GM18507 (cell line): ENCODE measurements around the gene TANK.
"Not testable (repeated sequence)": the region's sequence is repeated elsewhere in the genome, so short reads cannot be mapped to it uniquely, and the experiment has no call there.

Experiments
- DNase-seq: peaks from one replicate; pipeline ENCODE4 v3.0.0; 2011; ENCODE audit warnings: low read depth; ENCODE audit not compliant: insufficient read length; ENCODE audit errors: extremely low spot score
- FAIRE-seq: peaks from 2 replicates; lab custom pipeline; 2011; peaks lifted over from hg19 to GRCh38; lab: Jason Lieb, UNC

Gene TANK

DNA sequence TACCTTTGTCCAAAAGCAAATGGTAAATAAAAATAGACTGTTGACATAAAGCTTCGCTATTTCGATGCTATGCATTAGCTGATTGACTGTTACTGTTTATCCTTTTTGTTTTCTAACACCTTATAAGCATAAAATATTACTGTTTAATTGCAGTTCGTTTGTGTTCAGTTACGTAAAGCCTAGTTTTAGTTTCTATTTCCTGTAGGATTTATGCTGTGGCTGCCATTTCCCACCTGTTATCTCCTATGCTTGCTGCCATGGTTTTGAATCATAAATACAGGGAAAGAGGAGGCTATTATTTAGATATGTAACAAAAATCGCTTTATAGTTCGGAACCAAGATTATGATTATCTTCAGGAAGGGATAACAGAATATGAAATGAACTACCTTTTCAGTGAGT is 3.9 kb downstream of the TANK start:
- FAIRE-seq: peak; percentile 84
- DNase-seq: no peak

DNA sequence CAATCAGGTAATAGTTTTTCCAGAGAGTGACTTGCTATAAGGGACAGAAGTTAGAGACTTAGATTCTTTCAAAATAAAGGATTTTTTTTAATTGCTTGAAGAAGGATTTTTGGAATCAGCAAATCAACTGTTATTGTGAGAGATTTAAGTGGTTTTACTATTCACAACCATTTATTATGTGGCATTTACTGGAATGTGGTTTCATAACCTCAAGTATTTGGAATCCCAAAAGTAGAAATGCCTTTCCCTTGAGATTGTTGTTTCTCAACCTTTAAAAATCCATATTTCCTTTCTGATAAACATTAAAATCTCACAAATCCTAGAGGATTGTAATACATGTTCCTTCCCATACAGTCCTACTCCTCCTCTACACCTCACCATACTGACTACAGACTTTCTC is 5.0 kb downstream of the TANK start:
- FAIRE-seq (no peak), DNase-seq (no peak)

DNA sequence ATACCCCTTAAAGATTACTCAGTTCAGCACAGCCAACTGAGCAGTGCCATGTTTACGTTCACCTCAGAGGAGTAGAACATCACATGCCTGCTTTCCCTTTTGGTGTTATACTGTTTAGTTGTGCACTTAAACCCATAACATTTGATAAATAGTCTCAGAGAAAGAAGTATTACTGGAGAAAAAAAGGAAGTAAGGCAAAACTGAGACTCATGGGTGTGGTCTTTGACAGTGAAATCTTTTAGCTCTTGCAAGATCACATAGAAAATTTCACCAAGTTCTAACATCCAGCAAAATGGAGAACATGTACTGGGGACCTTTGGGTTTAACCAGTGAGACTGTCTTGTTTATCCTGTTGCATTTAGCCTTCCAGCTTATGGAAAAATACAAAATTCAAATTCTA is 5.6 kb downstream of the TANK start:
- FAIRE-seq (no peak), DNase-seq (no peak)

- FAIRE-seq (peak; percentile 99), DNase-seq (peak; percentile 54)
Observed at GRCh38 chr2:161166538-161167409, 6.5 kb downstream of the TANK start.

DNA sequence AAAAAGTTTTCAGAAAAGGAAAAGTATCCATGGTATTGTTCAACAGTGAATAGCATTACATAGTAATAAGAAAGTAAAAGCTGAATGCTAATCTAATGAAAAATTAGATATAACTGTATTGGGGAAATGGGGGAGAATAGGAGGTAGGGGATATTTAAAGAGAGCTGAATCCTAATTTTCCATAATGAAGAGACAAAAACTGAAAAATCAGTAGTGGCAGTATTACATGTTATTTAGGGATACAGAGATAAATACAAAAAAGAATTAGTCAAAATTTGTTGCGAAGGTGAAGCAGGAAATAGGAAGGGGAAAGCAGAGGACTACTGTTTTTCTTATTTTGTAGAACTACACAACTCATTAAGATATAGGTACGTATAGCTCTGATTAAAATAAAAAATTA is 9.1 kb downstream of the TANK start:
- DNase-seq: no peak
- FAIRE-seq: no peak

DNA sequence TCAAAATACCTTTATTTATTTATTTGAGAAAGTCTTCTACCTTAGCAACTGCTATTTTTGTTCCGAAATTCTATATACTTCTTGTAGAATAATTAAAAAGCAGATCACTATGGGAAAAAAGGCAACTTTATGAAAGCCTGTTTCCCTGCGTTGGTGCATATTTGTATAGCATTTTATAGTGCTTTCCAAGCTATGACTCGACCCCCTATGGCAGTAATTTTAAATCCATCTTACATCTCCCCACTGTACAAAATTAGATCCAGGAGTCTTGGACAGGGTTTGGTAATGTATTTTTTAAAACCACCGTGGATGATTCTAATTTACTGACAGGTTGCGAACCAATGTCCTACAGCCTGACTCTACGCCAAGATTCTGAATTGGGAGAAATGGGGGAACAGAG is 10.1 kb downstream of the TANK start:
- FAIRE-seq (no peak), DNase-seq (no peak)

GRCh38 chr2:161170958-161171932 is 11.0 kb downstream of the TANK start:
- FAIRE-seq (peak; percentile 87), DNase-seq (no peak)

GRCh38 chr2:161172901-161173540 is 12.8 kb downstream of the TANK start:
- FAIRE-seq (peak; percentile 62), DNase-seq (no peak)

- DNase-seq: no peak
Observed at GRCh38 chr2:161173541-161174194, 13.4 kb downstream of the TANK start.

GRCh38 chr2:161177969-161178368 is 17.7 kb downstream of the TANK start:
- DNase-seq (no peak), FAIRE-seq (peak; percentile 33)

More at GRCh38 chr2:161173541-161174194, 13.4 kb downstream of the TANK start:
- no peak for FAIRE-seq

- FAIRE-seq (peak; percentile 55), DNase-seq (no peak)
Observed at GRCh38 chr2:161178756-161179155, 18.5 kb downstream of the TANK start.

DNA sequence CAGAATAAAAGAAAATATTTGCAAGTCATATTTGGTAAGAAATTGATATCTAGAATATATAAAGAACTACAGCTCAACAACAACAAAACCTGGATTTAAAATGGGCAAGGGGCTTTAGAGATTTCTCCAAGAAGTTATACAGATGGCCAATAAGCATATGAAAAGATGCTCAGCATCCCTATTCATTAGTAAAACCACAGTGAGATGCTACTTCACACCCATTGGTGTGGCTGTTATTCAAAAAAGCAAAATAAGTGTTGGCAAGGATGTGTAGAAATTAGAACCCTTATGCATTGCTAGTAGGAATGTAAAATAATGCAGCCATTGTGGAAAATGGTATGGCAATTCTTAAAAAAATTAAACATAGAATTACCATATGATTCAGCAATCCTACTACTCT is 29.8 kb downstream of the TANK start:
- no peak for DNase-seq
- FAIRE-seq: no peak

DNA sequence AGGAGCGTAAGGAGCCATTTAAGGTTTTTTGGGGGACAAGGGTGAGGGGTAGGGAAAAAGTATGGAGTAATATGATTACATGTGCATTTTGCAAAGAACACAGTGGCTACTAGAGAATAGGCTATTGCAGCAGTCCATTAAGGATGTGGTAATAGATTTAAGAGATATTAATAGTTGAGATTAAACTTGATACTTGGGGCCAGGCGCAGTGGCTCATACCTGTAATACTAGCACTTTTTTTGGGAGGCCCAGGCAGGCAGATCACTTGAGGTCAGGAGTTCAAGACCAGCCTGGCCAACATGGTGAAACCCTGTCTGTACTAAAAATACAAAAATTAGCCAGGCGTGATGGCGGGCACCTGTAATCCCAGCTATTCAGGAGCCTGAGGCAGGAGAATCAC is 35.4 kb downstream of the TANK start:
- FAIRE-seq, DNase-seq: not testable (repeated sequence)

- FAIRE-seq: peak; percentile 78
- no peak for DNase-seq
Observed at GRCh38 chr2:161199912-161200701, 39.9 kb downstream of the TANK start.

GRCh38 chr2:161204846-161205245 is 44.6 kb downstream of the TANK start:
- no peak for DNase-seq
- no peak for FAIRE-seq

DNA sequence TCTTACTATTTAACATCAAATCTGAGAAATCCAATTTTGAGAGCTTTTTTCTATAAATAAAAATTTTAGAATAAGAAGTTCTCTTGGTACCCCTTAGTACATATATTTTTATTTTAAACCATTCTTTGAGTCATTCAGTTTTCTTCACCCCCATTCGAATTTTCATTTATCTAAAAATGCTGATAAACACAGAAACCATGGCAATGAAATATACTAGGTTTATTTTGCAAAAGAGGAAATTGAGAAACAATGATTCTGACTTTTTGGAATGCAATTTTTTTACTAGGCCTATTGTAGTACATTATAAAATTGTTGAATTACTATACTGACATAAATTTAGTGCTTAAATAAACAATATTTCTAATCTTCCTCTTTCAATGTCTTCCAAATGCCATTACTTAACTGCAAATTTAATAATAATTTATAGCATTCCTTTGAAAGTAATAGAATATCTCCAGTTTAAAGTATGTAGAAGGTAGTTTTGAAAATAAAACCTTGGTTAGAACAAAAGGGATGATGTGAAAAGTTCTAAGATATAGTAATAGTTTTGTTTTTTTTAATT is 46.3 kb downstream of the TANK start:
- no peak for FAIRE-seq
- DNase-seq: no peak

DNA sequence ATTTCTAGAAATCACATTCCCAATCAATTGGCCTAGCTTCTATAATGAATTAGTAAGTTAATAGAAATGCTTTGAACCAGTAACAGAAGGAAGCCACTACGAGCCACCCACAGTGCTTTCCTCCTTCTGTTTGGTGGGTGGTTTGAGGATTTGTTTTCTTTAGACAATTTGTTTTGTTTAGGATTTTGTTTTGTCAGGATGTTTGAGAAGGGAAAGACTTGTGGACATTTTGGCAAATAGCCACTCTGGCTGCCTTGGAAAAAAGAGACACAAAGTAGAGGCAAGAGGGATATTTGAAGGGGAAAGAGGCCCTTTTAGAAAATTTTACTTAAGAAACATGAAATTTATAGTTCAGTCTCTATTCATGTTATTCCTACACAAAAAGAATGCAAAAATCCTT is 47.7 kb downstream of the TANK start:
- FAIRE-seq (no peak), DNase-seq (no peak)

DNA sequence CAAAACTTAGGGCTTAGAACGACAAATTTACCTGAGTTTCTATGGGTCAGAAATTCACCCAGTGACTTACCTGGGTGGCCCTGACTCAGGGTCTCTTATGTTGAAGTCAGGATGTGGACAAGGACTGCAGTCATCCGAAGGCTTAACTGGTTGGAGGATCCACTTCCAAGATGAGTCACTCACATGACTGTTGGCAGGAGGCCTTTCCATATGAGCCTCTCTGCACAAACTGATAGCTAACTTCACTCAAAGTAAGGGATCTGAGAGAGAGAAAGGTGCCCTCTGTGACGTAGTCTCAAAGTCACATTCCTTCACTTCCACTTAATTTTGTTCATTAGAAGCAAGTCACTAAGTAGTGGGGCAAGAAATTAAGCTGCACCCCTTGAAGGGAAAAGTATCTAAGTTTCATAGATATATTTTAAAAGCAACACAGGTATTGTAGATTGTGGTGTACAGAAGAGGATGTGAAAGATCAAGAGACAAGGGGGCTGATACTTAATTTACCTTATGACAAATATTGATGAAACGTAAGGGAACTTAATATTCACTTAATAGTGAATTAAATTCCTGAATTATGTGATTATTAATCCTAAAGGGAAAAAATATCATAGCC is 48.4 kb downstream of the TANK start:
- DNase-seq: no peak
- peak; percentile 63 for FAIRE-seq
